Measurements from ENCODE around the gene PROK2. TPM values are rescaled to one million over a fixed set of nuclear protein-coding genes. Genes with fewer than 3 reads are reported as not detected.

PROK2 gene
- total and polyA plus RNA-seq, 8 donors, result 0.58 to 5.7 (median 1.1) TPM; not detected in 5

GRCh38 chr3:71787851-71788405 lies 3.0 kb upstream of the PROK2 start:
- no peaks in the 10 kb centered on the region for H3K9me3 ChIP-seq
- no peak for DNase-seq
- H3K27ac ChIP-seq, result no peak overlapping the region
- peaks cover 13 to 26% (median 16%) of the 10 kb centered on the region in 4 donors for H3K4me1 ChIP-seq
- H3K36me3 ChIP-seq, result no peaks in the 10 kb centered on the region
- WGBS, 5 donors, result 85 to 92% (median 87%) methylated on average over 7 of the region's 7 CpGs
- no peak overlapping the region for H3K4me3 ChIP-seq
- TF ChIP-seq POLR2AphosphoS5 (IDR thresholded peaks at IDR 0.05), result no peak
- no peak for TF ChIP-seq POLR2A (IDR thresholded peaks at IDR 0.05)
- TF ChIP-seq CTCF (IDR thresholded peaks at IDR 0.05), result no peak
- no peak for TF ChIP-seq EP300 (IDR thresholded peaks at IDR 0.05)
- intact Hi-C loops (cut with DNase I; ENCODE audit: low total_unique reads), result no loop called here
- peaks cover 10 to 47% (median 30%) of the 10 kb centered on the region in 3 donors for H3K27me3 ChIP-seq

GRCh38 chr3:71786551-71786950 lies 1.6 kb upstream of the PROK2 start:
- intact Hi-C loops (cut with DNase I; ENCODE audit: low total_unique reads), result no loop called here
- Histone ChIP-seq H3K9me3 (no peaks in the 10 kb centered on the region), H3K4me1 (peaks cover 13 to 26% (median 16%) of the 10 kb centered on the region in 4 donors), H3K4me3 (no peak overlapping the region), H3K27ac (no peak overlapping the region), H3K27me3 (peaks cover 11 to 61% (median 40%) of the 10 kb centered on the region in 3 donors), H3K36me3 (no peaks in the 10 kb centered on the region)
- WGBS, 5 donors, result 43 to 68% (median 51%) methylated on average over 6 of the region's 6 CpGs
- TF ChIP-seq CTCF (IDR thresholded peaks at IDR 0.05), result no peak
- no peak for TF ChIP-seq POLR2A (IDR thresholded peaks at IDR 0.05)
- TF ChIP-seq EP300 (IDR thresholded peaks at IDR 0.05), result no peak
- TF ChIP-seq POLR2AphosphoS5 (IDR thresholded peaks at IDR 0.05), result no peak
- peak in 1 of 2 donors; percentile 20 for DNase-seq

GRCh38 chr3:71786217-71786549 lies 1.2 kb upstream of the PROK2 start:
- DNase-seq, result no peak
- intact Hi-C loops (cut with DNase I; ENCODE audit: low total_unique reads), result no loop called here
- no peak for TF ChIP-seq EP300 (IDR thresholded peaks at IDR 0.05)
- no peak for TF ChIP-seq CTCF (IDR thresholded peaks at IDR 0.05)
- no peak for TF ChIP-seq POLR2AphosphoS5 (IDR thresholded peaks at IDR 0.05)
- TF ChIP-seq POLR2A (IDR thresholded peaks at IDR 0.05), result no peak
- Histone ChIP-seq H3K4me3 (no peak overlapping the region), H3K36me3 (no peaks in the 10 kb centered on the region), H3K27ac (no peak overlapping the region), H3K4me1 (peaks cover 13 to 26% (median 16%) of the 10 kb centered on the region in 4 donors), H3K27me3 (peaks cover 11 to 65% (median 44%) of the 10 kb centered on the region in 3 donors), H3K9me3 (no peaks in the 10 kb centered on the region)
- WGBS, 5 donors, result 24 to 38% (median 29%) methylated on average over 8 of the region's 8 CpGs

GRCh38 chr3:71785532-71786216 lies 726 bp upstream of the PROK2 start:
- Histone ChIP-seq H3K36me3 (no peaks in the 10 kb centered on the region), H3K9me3 (no peaks in the 10 kb centered on the region), H3K4me1 (peaks cover 13 to 26% (median 16%) of the 10 kb centered on the region in 4 donors), H3K4me3 (peak overlapping the region; percentile 31 to 55 (median 41)), H3K27ac (no peak overlapping the region), H3K27me3 (peaks cover 11 to 70% (median 46%) of the 10 kb centered on the region in 3 donors)
- peak in 1 of 2 donors; percentile 16 for DNase-seq
- intact Hi-C loops (cut with DNase I; ENCODE audit: low total_unique reads), result no loop called here
- TF ChIP-seq POLR2A (IDR thresholded peaks at IDR 0.05) (no peak), CTCF (IDR thresholded peaks at IDR 0.05) (no peak), POLR2AphosphoS5 (IDR thresholded peaks at IDR 0.05) (no peak), EP300 (IDR thresholded peaks at IDR 0.05) (no peak)
- 6 to 13% (median 10%) methylated on average over 28 of the region's 28 CpGs for WGBS, 5 donors

All from stomach (tissue), 9 donors.